K562 (cell line): Measurements from ENCODE around the gene PGLYRP4. TPM values are rescaled to one million over a fixed set of nuclear protein-coding genes. Genes with fewer than 3 reads are reported as not detected.

Source experiments
- ATAC-seq: fragments of 200-7000 bp; cut with Tn5 transposase; 3 replicates; pipeline ENCODE4 v1.9.1; 2020; ENCODE audit warnings: moderate library complexity
- BruUV-seq: library from RNA; stranded (reverse); fragments of 400-500 nt; replicated peaks from 2 replicates; lab custom pipeline; 2021; lab: Mats Ljungman, UMichigan
- CTCF ChIA-PET: fragments of 300-600 bp; formaldehyde crosslinking; extraction: SDS; loops from one replicate; lab custom pipeline; 2021; ENCODE audit warnings: low intra/inter-chr PET ratio; lab: Yijun Ruan, JAX
- POLR2A ChIA-PET: fragments of 300-600, 350-650 bp; sonication (Branson Sonifier 250); formaldehyde crosslinking; extraction: SDS; loops from one replicate; lab custom pipeline; 2021; ENCODE audit warnings: antibody characterized with exemption, inconsistent platforms; lab: Yijun Ruan, JAX
- DNase-seq, 4 experiments: peaks; one replicate each; pipeline versions ENCODE4 v3.0.0 to v3.0.0-alpha.2; 2011 to 2018; ENCODE audit warnings: low spot score in 3 of 4, mixed read lengths in 3 of 4; ENCODE audit errors: extremely low read depth in 1 of 4
- FAIRE-seq: peaks from 2 replicates; lab custom pipeline; 2011; peaks lifted over from hg19 to GRCh38; lab: Jason Lieb, UNC
- H2AFZ ChIP-seq: 2 replicates; pipeline ENCODE4 v1.6.0; 2011; ENCODE audit warnings: low read depth, low read length, control low read depth, inconsistent platforms
- H3K27ac ChIP-seq: fragments of 200-600 bp; 3 replicates; pipeline ENCODE4 v1.8.0; 2011; ENCODE audit warnings: low read depth, mild to moderate bottlenecking, control low read depth, inconsistent platforms, low read length, moderate library complexity, mixed read lengths; ENCODE audit errors: extremely low read depth
- H3K27me3 ChIP-seq, 2 experiments: fragments of 300-600 bp in 1 of 2; 2 replicates in 1 of 2; 3 replicates in 1 of 2; pipeline versions ENCODE4 v1.6.0 to v1.8.0; 2011; ENCODE audit warnings: inconsistent platforms in 2 of 2, low read length in 2 of 2, mild to moderate bottlenecking in 1 of 2, mixed read lengths in 1 of 2, moderate library complexity in 1 of 2; ENCODE audit not compliant: control insufficient read depth in 2 of 2, insufficient read depth in 2 of 2
- H3K36me3 ChIP-seq: fragments of 300-600 bp; 3 replicates; pipeline ENCODE4 v1.8.0; 2011; ENCODE audit warnings: mild to moderate bottlenecking, low read length, inconsistent platforms; ENCODE audit not compliant: control insufficient read depth, insufficient read depth
- H3K4me1 ChIP-seq, 2 experiments: fragments of 200-600 bp in 1 of 2; replicated peaks in 1 of 2; 2 replicates in 1 of 2; 3 replicates in 1 of 2; pipeline versions ENCODE4 v1.5.1 to v1.8.0; 2011; ENCODE audit warnings: inconsistent platforms in 2 of 2, low read length in 2 of 2, mild to moderate bottlenecking in 1 of 2, mixed read lengths in 1 of 2, moderate library complexity in 1 of 2; ENCODE audit not compliant: control insufficient read depth in 2 of 2, insufficient read depth in 2 of 2
- H3K4me2 ChIP-seq: 2 replicates; pipeline ENCODE4 v1.6.1; 2011; ENCODE audit warnings: low read length, control low read depth, inconsistent platforms, mixed read lengths; ENCODE audit not compliant: insufficient read depth
- H3K4me3 ChIP-seq: fragments of 200-600 bp; sonication (generic), shearing (Covaris generic); 2 replicates; pipeline ENCODE4 v1.5.1; 2016; ENCODE audit warnings: control low read depth, inconsistent platforms
- H3K79me2 ChIP-seq: fragments of 200-600 bp; 3 replicates; pipeline ENCODE4 v1.8.0; 2011; ENCODE audit warnings: low read length, inconsistent platforms; ENCODE audit not compliant: control insufficient read depth, insufficient read depth
- H3K9ac ChIP-seq, 2 experiments: 2 replicates each; pipeline versions ENCODE4 v1.6.0 to v1.6.1; 2011; ENCODE audit warnings: low read depth in 2 of 2, low read length in 2 of 2, control low read depth in 1 of 2, inconsistent platforms in 1 of 2, mild to moderate bottlenecking in 1 of 2, mixed read lengths in 1 of 2; ENCODE audit not compliant: insufficient read depth in 1 of 2
- H3K9me1 ChIP-seq: one replicate; pipeline ENCODE4 v1.6.0; 2011; ENCODE audit warnings: inconsistent platforms, mild to moderate bottlenecking, low read length, moderate library complexity; ENCODE audit not compliant: control insufficient read depth, insufficient read depth
- H3K9me3 ChIP-seq: replicated peaks from 2 replicates; pipeline ENCODE4 v1.5.1; 2011; ENCODE audit warnings: low read depth, low read length, inconsistent platforms; ENCODE audit not compliant: control insufficient read depth, insufficient read depth
- H4K20me1 ChIP-seq: replicated peaks from 2 replicates; pipeline ENCODE4 v1.6.1; 2011; ENCODE audit warnings: low read length, inconsistent platforms, mixed read lengths; ENCODE audit not compliant: control insufficient read depth, insufficient read depth
- CHAMP1 ChIP-seq: fragments of 450-650 bp; IDR thresholded peaks from 2 replicates; pipeline ENCODE4 v1.6.1; 2016; ENCODE audit warnings: mild to moderate bottlenecking
- DNMT1 ChIP-seq: fragments of 450-650 bp; IDR thresholded peaks from 2 replicates; pipeline ENCODE4 v1.6.1; 2016; ENCODE audit warnings: antibody characterized with exemption, mild to moderate bottlenecking
- E2F3 ChIP-seq: fragments of 250-450 bp; sonication (Bioruptor Pico); IDR thresholded peaks from 2 replicates; pipeline ENCODE4 v1.4.0; 2020; ENCODE audit warnings: mild to moderate bottlenecking
- RAD21 ChIP-seq, 2 experiments: fragments of 250-450 bp in 1 of 2; fragments of 450-650 bp in 1 of 2; sonication (Bioruptor Pico) in 1 of 2; formaldehyde crosslinking in 1 of 2; IDR thresholded peaks in 1 of 2; conservative IDR thresholded peaks in 1 of 2; 2 replicates each; pipeline versions ENCODE4 v1.4.0 to v1.8.0; 2020 to 2022; ENCODE audit warnings: mild to moderate bottlenecking in 2 of 2, moderate library complexity in 1 of 2
- SP2 ChIP-seq: IDR thresholded peaks from 2 replicates; pipeline ENCODE4 v1.6.1; 2011; ENCODE audit warnings: mild to moderate bottlenecking, low read depth, low read length, moderate library complexity; ENCODE audit not compliant: poor library complexity, severe bottlenecking; ENCODE audit errors: extremely low read depth
- WGBS: fragments of 100-300 bp; shearing (Covaris generic); methylation state at CpG from one replicate; pipeline ENCODE4 v1.1.6; 2016; ENCODE audit warnings: low coverage, mixed read lengths; ENCODE audit not compliant: insufficient coverage; ENCODE audit errors: missing lambda C conversion rate; 5-methylcytosine and 5-hydroxymethylcytosine counted together
- in situ Hi-C: fragments of 300-500 bp; cut with MboI; formaldehyde crosslinking; loops from 4 replicates; pipeline ENCODE4 v1.15.0; 2018; ENCODE audit warnings: inconsistent platforms, mixed read lengths
- intact Hi-C: fragments of 100-400 bp; cut with micrococcal nuclease; formaldehyde crosslinking; loops from 2 replicates; pipeline ENCODE4 v1.14.2; 2022
- polyA plus RNA-seq, 8 experiments: library from polyadenylated mRNA; depleted of rRNA in 4 of 8; stranded (reverse) in 5 of 8; unstranded in 3 of 8; fragments of >200 nt; fragmentation: Nextera tagmentation in 2 of 8; fragmentation: Illumina TruSeq in 1 of 8; extraction: Ambion mirVana in 2 of 8; extraction: Trizol in 1 of 8; gene quantifications; 2 replicates each; pipeline versions ENCODE4 v1.2.1 to v1.2.3, GENCODE V29; 2011 to 2014; ENCODE audit warnings: inconsistent platforms in 1 of 8, missing spikeins in 1 of 8
- total RNA-seq, 7 experiments: library from RNA; depleted of rRNA in 6 of 7; stranded (reverse); fragments of >200 nt in 6 of 7; fragmentation: Illumina TruSeq in 2 of 7; extraction: Trizol in 2 of 7; gene quantifications; 2 replicates each; pipeline versions ENCODE4 v1.2.1 to v1.2.3, GENCODE V29; 2011 to 2021; ENCODE audit warnings: low replicate concordance in 1 of 7

Gene PGLYRP4
- total and polyA plus RNA-seq, 9 of the 15 experiments (the other 6 are each of a cell fraction or from before 2014, with no cell fraction given), result 0.06 to 0.13 (median 0.11) TPM; not detected in 6

GRCh38 chr1:153357853-153358690 is 9.4 kb upstream of the PGLYRP4 start, which contains the start of gene S100A9 (continued):
- TF ChIP-seq RAD21 (CRISPR knock-in tag; conservative IDR thresholded peaks at IDR 0.05 in 1 of 2, IDR thresholded peaks at IDR 0.05 in 1 of 2), result no peak

- Histone ChIP-seq H3K27me3 (peaks cover 4 to 41% of the 10 kb centered on the region in 2 experiments; a peak in 4 of 5 replicates), H3K4me2 (no peak overlapping the region), H3K4me1 (peaks cover 0 to 5% of the 10 kb centered on the region in 2 experiments; a peak in 1 of 5 replicates), H3K79me2 (no peaks in the 10 kb centered on the region), H3K9me1 (no peaks in the 10 kb centered on the region), H3K4me3 (no peak overlapping the region), H3K9ac (no peak overlapping the region), H2AFZ (no peak overlapping the region), H4K20me1 (peaks cover 3% of the 10 kb centered on the region; the same call in 1 of the 2 replicates), H3K36me3 (no peaks in the 10 kb centered on the region), H3K9me3 (no peaks in the 10 kb centered on the region), H3K27ac (no peak overlapping the region)
- in situ Hi-C loops, result loop anchor here (10.0 kb wide), 1 partner anchor 398 kb away; no protein-coding TSS in a partner anchor
- intact Hi-C loops, result loop anchor here (10.0 kb wide), 2 partner anchors 408 to 628 kb away; partner anchors contain the start of gene RAB13
- DNase-seq, result no peak
- no TSS peak for BruUV-seq
- ATAC-seq, result no peak
- 3% methylated on average over 10 of the region's 10 CpGs for WGBS
- no peak for FAIRE-seq
- POLR2A ChIA-PET, result interaction anchor here (0.6 to 1.4 kb wide), 5 partner anchors 10 to 257 kb away, joined by 3 to 4 read pairs (median 3); no protein-coding TSS in a partner anchor
- CTCF ChIA-PET, result interaction anchor here (0.7 to 2.0 kb wide), 2 partner anchors 138 to 968 kb away, joined by 4 to 13 read pairs; no protein-coding TSS in a partner anchor
- TF ChIP-seq SP2 (no peak), CHAMP1 (no peak), E2F3 (no peak), DNMT1 (no peak)
These were observed 8.6 kb upstream of the PGLYRP4 start for GRCh38 chr1:153357076-153357852.
